GM18505 (cell line): ENCODE measurements around the gene ARRDC3.
A peak's percentile ranks its signal among the peaks of the same experiment; 100 is the strongest.

ENCODE experiments used
- ATAC-seq: cut with Tn5 transposase; IDR thresholded peaks from one replicate; pipeline ENCODE4 v1.9.1; 2021; ENCODE audit not compliant: unreplicated experiment
- POLR2A ChIP-seq: IDR thresholded peaks from 4 replicates; pipeline ENCODE4 v1.6.1; 2011; ENCODE audit warnings: borderline replicate concordance; ENCODE audit not compliant: insufficient read depth, insufficient read length; ENCODE audit errors: extremely low read depth

ARRDC3 gene

DNA sequence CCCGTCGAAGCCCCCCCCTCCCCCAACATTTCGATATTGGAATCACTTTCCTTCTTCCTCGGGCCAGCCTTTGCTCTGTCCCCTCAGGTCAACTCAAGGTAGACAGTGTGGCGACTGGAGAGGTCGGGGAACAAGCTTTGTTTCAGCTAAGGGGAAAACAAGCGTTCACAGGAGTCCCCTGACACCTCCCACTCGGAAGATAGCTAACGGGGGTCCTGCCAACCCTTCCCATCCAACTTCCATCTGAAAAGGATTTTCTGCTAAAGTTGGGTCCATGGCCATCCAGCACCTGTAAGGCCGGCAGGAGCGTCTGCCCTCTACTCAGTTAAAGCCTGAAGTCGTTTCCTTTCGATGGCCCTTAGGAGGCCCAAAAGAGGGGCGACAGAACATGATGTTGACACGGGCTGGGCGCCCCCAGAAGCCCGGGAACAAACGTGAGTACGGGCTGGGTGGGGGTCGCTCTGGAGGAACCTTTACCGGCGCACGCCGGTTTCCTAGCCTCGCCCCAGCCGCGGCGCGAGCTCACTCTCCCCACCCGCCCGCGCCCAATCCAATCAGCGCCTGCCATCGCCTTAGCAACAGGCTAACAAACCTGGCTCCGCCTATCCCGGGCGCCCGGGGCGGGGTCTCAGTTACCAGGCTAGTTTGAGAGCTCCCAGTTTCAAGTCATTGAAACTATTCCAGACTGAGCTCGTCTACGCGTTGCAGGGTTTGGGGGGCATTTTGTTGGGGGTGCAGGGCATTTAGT is 2.5 kb downstream of the ARRDC3 start:
- TF ChIP-seq POLR2A = peak; percentile 88
- peak; percentile 50 for ATAC-seq

DNA sequence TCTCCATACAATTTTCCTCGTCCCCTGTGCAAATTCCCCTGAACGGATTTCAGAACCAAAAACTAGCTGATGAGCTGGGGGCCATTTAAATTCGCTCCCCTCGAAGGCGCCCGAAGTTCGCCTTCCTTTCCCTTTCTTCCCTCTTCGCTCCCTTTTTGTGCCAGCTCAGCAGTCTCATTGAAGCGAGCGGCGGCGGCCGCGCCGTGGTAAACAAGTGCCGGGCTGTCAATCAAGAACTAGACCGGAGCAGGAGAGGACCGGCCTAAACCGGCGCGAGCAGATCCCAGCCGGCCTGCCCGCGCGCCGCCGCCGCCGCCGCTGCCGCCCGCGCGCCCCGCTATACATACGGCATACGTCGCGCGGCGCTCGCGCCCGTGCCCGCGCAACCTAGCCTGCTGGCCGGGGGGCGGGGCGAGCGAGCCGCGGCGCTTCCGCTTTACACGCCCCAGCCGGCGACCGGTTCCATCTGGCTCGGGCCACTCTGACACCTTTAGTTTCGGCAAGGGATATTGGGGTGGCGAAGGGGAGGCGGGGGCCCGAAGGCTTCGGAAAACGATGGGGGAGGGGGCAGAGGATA is 3.1 kb downstream of the ARRDC3 start:
- TF ChIP-seq POLR2A = peak; percentile 71
- ATAC-seq = peak; percentile 57

GRCh38 chr5:91379246-91379913 is 3.7 kb downstream of the ARRDC3 start:
- TF ChIP-seq POLR2A = no peak
- no peak for ATAC-seq

GRCh38 chr5:91378752-91379211 is 4.3 kb downstream of the ARRDC3 start:
- no peak for TF ChIP-seq POLR2A
- no peak for ATAC-seq

DNA sequence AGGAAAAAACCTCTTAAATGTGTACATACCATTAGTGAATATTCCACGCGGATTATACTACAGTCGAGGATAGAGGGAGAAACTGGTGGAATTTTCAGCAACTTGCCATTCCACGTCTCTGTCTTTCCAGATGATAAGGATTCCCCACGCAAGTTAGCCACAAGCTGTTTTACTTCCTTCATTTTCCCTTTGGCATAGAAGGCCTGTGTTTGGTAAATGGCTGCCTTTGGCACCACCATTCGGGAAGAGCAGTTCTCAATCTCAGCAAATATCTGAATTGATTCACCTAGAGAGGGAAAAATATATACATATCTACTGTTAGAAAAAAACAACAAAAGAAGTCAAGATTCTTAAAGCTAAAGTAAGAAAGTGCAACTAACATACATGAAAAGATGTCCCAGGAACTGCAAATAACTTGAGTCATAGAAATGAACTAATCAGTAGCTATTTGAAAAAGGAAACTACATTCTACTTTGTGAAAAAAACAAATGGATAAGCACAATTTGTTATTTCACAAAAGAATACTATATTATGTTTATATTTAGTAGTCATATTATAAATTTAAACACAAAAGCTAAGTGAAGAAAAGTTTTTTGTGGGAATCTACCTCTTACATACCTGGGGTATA is 8.1 kb downstream of the ARRDC3 start:
- no peak for ATAC-seq
- TF ChIP-seq POLR2A = no peak

- TF ChIP-seq POLR2A = no peak
- no peak for ATAC-seq
These were observed 9.5 kb downstream of the ARRDC3 start for GRCh38 chr5:91373600-91373999.

DNA sequence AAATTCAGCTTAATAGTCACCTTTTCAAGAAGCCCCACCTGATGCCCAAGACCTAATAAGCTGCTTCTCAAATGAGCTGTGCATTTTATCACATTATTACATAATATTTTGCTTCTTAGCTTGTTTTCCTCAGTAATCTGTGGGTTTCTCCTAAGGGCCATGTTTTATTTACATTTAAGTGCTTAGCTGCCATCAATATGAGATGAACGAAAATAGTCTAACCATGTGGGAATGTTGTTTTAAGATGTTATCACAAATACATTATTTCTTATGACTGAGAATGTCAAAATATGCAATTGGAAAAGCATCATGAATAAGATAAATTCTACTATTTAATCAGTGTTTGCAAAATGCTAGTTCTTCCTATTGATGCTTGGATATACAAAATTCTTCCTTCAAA is 10.1 kb downstream of the ARRDC3 start:
- no peak for ATAC-seq
- no peak for TF ChIP-seq POLR2A

DNA sequence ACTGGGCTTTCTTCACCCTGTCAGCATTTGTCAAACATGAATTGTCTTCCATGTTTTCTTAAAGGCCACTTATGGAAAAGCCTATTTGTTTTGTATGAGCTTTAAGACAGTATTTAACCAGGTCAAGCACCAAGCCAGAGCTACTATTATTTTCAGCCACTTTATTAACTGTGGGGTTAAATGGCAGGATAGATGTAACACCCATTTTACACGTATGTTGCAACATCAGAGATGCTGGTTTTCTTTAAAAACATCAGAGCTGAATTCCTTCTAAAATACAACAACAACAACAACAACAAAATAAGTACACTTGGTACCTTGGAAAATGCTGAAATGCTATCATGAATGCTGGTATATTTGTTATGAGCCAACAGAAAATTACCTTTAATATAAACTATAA is 13.6 kb downstream of the ARRDC3 start:
- no peak for TF ChIP-seq POLR2A
- ATAC-seq = no peak

GRCh38 chr5:91367908-91368648 is 15.0 kb downstream of the ARRDC3 start:
- ATAC-seq = no peak
- TF ChIP-seq POLR2A = no peak

GRCh38 chr5:91367344-91367743 is 15.8 kb downstream of the ARRDC3 start:
- no peak for TF ChIP-seq POLR2A
- ATAC-seq = no peak

DNA sequence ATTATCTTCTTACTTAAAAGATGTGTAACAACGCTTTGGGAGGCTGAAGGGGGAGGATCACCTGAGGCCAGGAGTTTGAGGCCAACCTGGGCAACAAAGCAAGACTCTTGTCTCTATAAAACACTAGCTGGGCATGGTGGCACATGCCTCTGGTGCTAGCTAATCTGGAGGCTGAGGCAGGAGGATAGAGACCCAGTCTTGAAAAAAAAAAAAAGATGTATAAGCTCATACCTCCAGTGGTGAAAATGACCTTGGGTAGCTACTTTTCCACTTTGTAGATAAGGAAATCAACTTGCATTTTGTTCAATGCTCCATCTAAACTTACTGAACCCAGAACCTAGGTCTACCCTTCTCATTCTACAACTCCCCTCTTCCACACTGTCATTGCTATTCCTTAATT is 16.6 kb downstream of the ARRDC3 start:
- no peak for TF ChIP-seq POLR2A
- ATAC-seq = no peak

- no peak for TF ChIP-seq POLR2A
- no peak for ATAC-seq
These were observed 17.6 kb downstream of the ARRDC3 start for GRCh38 chr5:91365498-91365897.

DNA sequence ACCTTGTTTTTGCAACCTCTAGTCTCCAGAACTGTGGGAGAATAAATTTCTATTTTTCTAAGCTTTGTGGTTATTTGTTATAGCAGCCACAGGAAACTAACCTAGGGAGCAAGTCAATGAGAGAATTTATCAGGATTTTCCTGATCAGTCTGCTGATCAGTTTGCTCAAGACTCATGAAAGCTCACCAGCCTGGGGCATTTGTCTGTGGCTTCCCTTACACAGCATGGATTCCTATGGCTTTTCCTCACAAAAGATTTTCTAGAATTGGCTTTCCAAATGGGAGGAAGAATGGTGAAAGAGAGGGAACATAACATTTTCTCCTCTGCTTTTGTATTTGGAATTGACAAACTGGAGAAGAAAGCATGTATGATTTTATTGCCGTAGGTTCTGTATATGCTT is 20.2 kb downstream of the ARRDC3 start:
- no peak for ATAC-seq
- no peak for TF ChIP-seq POLR2A
